Dedifferentiated amniotic fluid mesenchymal stem cell (primary cell): ENCODE measurements around the gene SPACA9.

Experiments
- DNase-seq: peaks from one replicate; pipeline ENCODE4 v3.0.0-alpha.2; 2016; ENCODE audit errors: extremely low spot score

The SPACA9 gene

DNA sequence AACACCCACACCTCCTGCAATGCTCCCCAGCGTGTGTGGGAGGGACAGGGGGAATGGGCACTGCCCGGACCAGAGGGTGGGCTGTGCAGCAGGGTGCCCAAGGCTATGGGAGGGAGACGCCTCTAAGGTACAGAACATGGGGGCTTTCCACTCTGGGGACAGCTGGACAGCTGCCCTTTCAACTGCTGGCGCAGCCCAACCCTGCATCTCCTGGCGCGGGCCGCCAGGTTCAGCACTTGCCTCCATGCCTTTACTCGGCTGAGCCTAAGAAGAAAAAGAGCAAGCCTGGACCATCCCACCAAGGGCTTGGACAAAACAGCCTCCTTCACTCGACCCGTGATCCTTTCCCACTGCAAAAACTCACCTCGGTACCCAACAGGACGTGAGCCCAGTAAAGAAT lies 15.6 kb upstream of the SPACA9 start:
- no peak for DNase-seq

DNA sequence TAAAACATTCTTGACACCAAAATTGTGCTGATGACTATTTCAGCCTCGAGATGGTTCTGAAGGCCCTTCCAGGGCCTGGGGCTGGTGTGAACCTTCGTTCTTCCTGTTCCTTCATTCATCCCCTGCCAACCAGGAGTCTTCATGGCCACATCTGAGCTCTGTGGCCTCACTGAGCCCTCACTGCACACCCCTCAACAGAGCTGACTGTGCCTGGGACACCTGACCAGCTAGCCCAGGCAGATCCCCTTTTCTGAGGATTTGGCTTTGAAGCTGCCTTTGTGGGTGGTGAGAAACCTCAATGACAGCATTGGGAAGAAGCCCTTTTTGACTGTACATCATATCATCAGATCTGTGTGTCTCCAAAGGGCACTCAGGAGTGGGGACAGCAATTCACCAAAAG lies 14.4 kb upstream of the SPACA9 start:
- DNase-seq = no peak

DNA sequence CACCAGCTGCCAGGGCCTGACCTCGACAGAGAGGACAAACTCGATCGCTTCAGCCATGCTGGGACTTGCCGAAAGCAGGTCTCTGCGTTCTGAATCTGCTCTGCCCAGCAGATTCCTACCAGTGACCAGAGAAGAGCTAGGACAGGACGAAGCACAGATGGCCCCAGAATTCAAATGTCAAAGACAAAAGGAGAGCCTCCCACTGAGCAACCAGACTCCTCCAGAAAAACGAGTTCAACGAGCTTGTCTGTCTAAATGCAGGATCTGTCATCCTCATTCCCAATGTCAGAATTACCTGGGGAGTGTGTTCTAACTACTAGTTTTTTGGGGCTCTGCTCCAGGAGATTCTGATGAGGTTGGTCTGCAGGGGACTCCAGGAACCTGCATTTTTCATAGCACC lies 14.0 kb upstream of the SPACA9 start:
- no peak for DNase-seq

DNA sequence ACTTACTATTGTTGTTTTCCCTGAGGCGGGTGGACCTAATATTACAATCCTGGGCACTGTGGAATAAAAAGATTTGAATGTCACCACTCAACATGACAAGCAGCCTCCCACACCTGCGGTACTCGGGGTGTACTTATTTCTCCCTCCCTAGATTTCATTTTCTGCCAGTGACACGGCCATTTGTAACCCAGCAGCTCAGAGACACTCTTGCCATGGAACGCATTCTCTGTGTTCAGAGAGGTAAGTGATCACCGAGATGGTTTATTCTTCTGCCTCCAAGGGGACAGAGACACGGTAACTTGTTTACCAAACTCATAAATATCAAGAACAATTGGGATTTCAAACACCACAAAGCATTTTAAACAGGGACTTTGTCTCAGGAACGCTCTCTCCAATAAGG lies 11.8 kb upstream of the SPACA9 start:
- DNase-seq = no peak

GRCh38 chr9:132869266-132869665 lies 9.4 kb upstream of the SPACA9 start:
- no peak for DNase-seq

- no peak for DNase-seq
Measured at GRCh38 chr9:132873403-132873802, 5.3 kb upstream of the SPACA9 start.

DNA sequence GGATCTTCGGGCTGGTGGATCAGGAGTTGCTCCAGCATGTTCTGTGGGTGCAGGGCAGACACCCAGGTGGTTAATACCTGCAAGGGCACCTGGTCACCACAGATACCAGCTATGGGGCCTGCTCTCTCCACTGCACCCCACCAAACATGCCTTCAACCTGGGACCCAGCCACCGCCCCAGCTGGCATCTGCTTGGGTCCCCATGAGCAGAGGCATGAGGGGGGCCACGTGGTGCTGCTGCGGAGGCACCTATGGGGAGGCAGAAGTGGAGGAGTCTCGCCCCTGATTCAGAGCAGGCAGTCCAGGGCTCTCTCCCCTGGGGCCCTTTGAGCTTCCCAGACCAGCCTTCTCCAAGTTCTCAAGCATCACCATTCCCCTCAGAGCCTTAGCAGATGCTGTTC lies 3.5 kb upstream of the SPACA9 start:
- no peak for DNase-seq

DNA sequence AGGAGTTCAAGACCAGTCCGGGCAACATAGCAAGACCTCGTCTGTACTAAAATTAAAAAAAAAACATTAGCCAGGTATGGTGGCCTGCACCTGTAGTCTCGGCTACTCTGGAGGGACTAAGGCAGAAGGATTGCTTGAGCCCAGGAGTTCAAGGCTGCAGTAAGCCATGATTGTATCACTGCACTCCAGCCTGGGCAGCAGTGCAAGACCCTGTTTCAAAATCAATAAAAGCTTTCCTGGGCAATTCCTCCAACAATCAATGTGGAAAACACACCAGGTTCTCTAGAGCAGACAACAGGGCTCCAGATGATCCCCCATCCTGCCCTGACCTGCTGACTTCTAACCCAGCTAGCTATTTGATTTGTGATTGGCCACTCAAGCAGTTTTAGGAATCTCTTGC lies 1.8 kb upstream of the SPACA9 start:
- DNase-seq = no peak

DNA sequence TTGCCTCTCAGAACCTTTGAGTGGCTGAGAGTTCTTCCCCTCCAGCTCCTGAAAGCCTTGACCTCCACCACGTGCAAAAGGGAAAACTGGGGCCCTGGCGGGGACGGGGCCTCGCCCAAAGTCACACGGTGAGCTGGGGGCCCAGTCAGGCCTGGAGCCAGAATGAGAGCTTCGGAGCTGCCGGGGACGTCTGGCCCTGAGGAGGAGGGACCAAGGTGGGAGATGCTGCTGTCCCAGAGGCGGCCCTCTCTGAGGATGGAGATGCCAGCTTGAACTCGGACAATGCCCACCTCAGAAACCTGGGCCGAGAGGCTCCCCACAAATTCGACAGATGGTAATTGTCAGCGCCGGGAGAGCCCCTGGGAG lies 1.3 kb upstream of the SPACA9 start:
- DNase-seq = no peak

GRCh38 chr9:132877824-132878694 lies 639 bp upstream of the SPACA9 start, which contains the start of gene AK8:
Gene AK8 (minus strand): TSS chr9:132878284. CDS start chr9:132878255, 29 bp downstream.
- peak; percentile 59 for DNase-seq

DNA sequence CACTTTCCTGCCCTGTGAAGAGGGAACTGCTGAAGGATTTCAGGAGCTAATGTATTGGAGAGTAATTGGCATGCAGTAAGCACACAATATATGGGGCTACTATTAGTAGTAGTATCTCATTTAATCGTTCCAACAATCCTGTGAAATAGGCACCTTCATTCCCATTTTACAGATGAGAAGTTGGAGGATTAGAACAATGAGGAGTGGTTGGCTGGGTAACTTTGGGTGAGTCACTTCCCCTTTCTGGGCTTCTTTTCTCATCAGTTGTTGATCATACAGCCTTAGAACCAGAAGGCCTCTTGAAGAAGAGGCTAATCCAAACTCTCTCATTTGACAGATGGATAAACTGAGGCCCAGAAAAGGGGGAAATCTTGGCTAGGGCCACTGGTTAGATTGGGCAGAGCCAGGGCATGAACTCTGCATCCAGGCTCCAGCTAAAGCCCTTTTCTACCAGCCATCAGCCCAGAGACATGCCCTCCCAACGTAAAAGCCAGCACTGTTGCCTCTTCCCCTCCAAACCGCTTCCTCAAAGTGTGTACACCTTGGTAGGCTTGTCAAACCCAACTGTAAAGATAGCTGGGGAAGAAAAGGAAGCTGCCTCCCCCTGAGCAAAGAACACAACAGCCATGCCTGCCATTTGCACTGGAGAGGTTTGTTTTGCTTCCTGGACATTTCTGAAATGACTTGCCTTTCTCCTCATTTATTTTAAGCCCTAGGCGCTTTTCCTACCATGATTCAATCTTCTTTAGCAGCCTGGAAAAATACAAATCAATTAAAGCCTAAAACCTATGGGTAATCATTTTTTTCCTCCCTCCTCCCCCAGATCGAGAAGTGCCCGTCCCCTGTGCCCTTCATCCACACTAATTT lies 992 bp downstream of the SPACA9 start:
- no peak for DNase-seq

GRCh38 chr9:132880324-132880661 lies 1.6 kb downstream of the SPACA9 start:
- DNase-seq = no peak

DNA sequence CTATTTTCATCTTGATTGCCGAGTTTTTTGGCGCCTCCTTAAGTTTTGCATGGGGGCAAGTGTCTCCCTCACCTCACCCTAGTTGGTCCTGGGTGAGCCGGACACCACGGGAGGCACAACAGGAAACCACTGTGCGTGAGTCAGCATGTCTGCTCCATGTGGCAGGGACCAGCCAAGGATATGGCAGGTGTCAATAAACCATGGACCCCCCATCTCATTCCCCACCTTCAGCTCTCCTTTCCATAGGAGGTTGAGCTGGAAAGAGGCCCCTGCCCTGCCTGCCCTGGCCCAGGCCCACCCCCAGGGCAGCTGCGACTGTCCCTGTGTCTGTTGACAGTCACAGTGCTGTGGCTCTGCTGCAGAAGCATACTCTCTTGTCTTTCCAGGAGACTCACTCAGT lies 3.1 kb downstream of the SPACA9 start:
- no peak for DNase-seq

GRCh38 chr9:132882616-132883015 lies 3.9 kb downstream of the SPACA9 start:
- DNase-seq = no peak

- no peak for DNase-seq
Measured at GRCh38 chr9:132883349-132884294, 4.9 kb downstream of the SPACA9 start.

DNA sequence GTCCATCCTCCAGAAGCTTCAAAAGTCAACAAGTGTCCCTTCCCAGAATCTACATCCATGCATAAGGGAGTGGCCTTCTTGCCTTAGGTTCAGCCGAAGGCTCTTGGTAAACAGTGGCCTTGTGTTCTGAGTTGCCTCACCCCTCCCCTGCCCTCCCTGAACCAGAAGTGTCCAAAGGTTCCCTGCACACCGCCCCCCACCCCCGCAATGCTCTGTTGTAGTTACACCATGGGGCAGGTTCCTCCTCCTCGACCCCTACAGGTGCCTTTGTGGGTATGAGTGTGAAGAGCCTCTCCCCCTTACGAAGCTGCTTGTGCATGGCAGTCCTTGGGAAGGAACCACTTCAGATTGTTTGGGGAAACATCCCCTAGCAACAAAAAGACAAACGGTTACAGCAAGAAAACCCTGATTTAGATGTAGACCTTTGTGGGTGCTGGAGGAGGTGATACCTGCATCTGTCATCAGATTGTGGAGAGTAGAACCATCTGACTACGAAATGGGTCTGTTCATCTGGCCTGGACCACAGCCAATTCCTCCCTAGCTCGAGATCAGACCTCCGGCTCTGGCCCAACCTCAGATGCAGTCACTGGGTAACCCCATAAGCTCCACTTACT lies 7.1 kb downstream of the SPACA9 start:
- DNase-seq = no peak

- DNase-seq = no peak
Measured at GRCh38 chr9:132886334-132886725, 7.6 kb downstream of the SPACA9 start.

DNA sequence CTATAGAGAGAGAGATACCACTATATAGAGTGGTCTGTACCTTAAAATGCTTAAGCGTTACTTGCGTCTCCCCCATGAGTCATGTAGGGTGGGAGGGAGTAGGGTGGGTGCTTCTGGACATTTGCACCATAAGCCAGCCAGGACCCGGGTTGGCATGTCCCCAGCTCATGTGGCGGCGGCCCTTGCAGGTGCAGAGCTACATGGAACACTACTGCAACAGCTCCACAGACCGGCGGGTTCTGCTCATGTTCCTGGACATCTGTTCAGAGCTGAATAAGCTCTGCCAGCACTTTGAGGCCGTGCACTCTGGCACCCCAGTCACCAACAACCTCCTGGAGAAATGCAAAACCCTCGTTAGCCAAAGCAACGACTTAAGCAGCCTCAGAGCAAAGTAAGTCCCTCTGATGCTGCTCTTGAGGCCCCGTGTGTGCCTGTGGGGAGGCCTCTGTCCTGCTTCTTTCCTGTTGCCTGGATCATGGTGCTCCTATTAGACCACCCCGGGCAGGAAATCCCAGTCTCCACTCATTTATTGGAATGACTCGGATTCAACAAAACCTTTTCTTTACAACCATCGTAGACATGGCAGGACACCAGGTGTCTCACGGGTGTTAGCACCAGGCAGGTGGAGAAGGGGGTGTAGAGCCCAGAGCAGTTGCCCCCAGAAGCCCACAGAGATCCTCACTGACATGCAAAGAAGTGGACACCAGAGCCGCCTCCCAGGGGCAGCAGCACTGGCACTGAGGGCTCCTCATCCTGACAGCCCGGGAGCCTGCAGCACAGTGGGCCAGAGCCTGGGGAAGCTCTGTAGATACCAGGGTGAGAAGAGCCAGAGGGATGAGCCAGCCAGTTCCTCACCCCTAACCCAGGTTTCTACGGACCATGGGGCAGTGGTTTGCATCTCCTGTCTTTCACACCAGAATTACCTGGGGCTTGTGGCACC lies 8.8 kb downstream of the SPACA9 start:
- no peak for DNase-seq

GRCh38 chr9:132888151-132888550 lies 9.5 kb downstream of the SPACA9 start:
- DNase-seq = no peak

DNA sequence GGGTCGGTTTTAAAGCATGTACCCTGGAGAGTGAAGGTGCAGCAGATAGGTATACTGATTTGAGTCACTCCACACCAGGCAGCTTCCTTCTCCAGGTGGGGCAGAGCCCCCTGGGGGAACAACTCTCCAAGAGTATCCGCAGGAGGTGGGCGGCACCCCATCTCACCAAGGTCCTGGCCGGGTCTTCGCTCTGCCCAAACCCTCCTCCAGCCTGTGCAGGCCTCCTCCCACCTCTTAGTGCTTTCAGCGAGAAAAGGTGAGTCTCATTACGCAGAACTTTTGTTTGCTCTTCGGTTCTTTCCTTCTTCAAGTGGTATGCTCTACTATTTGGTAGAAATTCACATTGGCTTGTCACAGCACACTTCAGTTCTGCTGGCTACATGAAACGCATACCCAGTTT lies 13.7 kb downstream of the SPACA9 start:
- DNase-seq = no peak
